ENCODE data around the gene IFT20. TPM values are rescaled to one million over a fixed set of nuclear protein-coding genes. Genes with fewer than 3 reads are reported as not detected.

Gene IFT20
- total RNA-seq, 1 experiment from 2014 or later: 29.1 TPM

Other genes starting within 250 kb of the IFT20 start
- 69.0 and 96.3 TPM in 2 replicates for gene TMEM97, start 16.3 kb downstream of the IFT20 start, total RNA-seq (2014; rRNA removed; shearing (Covaris generic))
- 25.3 and 27.7 TPM in 2 replicates for gene TNFAIP1, start 289 bp upstream of the IFT20 start, total RNA-seq (2014; rRNA removed; shearing (Covaris generic))
- 200 and 227 TPM in 2 replicates for gene POLDIP2, start 22.1 kb upstream of the IFT20 start, total RNA-seq (2014; rRNA removed; shearing (Covaris generic))
- not detected in 2 replicates for gene SEBOX, start 29.7 kb upstream of the IFT20 start, total RNA-seq (2014; rRNA removed; shearing (Covaris generic))
- gene VTN, start 34.8 kb upstream of the IFT20 start, total RNA-seq (2014; rRNA removed; shearing (Covaris generic)): 12.4 and 13.1 TPM in 2 replicates
- 18.6 and 20.4 TPM in 2 replicates for gene SARM1, start 36.2 kb upstream of the IFT20 start, total RNA-seq (2014; rRNA removed; shearing (Covaris generic))
- gene SLC46A1, start 70.7 kb upstream of the IFT20 start, total RNA-seq (2014; rRNA removed; shearing (Covaris generic)): 33.6 and 44.7 TPM in 2 replicates
- not detected in 2 replicates for gene SLC13A2, start 138.2 kb upstream of the IFT20 start, total RNA-seq (2014; rRNA removed; shearing (Covaris generic))
- not detected in 2 replicates for gene FOXN1, start 170.9 kb upstream of the IFT20 start, total RNA-seq (2014; rRNA removed; shearing (Covaris generic))
- 59.0 and 60.4 TPM in 2 replicates for gene UNC119, start 217.2 kb upstream of the IFT20 start, total RNA-seq (2014; rRNA removed; shearing (Covaris generic))
- gene PIGS, start 236.1 kb upstream of the IFT20 start, total RNA-seq (2014; rRNA removed; shearing (Covaris generic)): 50.8 and 64.4 TPM in 2 replicates
- 34.5 and 49.8 TPM in 2 replicates for gene ALDOC, start 241.4 kb upstream of the IFT20 start, total RNA-seq (2014; rRNA removed; shearing (Covaris generic))

Data from G401 (cell line).